Bronchial epithelial cell (primary cell): Measurements from ENCODE around the gene MFAP2. TPM values are rescaled to one million over a fixed set of nuclear protein-coding genes. Genes with fewer than 3 reads are reported as not detected.
A peak's percentile ranks its signal among the peaks of the same experiment; 100 is the strongest.

Source experiments
- DNase-seq: peaks from one replicate; pipeline ENCODE4 v3.0.0-alpha.2; 2010; ENCODE audit warnings: low read depth
- FAIRE-seq: peaks from 2 replicates; lab custom pipeline; 2011; peaks lifted over from hg19 to GRCh38; lab: Jason Lieb, UNC
- H3K27me3 ChIP-seq: 2 replicates; pipeline ENCODE4 v1.5.1; 2011; ENCODE audit warnings: low read length; ENCODE audit not compliant: control insufficient read depth, insufficient read depth
- H3K36me3 ChIP-seq: 2 replicates; pipeline ENCODE4 v1.5.1; 2011; ENCODE audit warnings: low read length; ENCODE audit not compliant: control insufficient read depth, insufficient read depth
- H3K4me3 ChIP-seq: 2 replicates; pipeline ENCODE4 v1.5.1; 2011; ENCODE audit warnings: mild to moderate bottlenecking, low read depth, low read length, control low read depth
- total RNA-seq: library from RNA; depleted of rRNA; stranded (reverse); fragments of >200 nt; gene quantifications from 2 replicates; pipeline ENCODE4 v1.2.1, GENCODE V29; 2014
- TF ChIP-seq, protein P1 (sequence below): IDR thresholded peaks from 2 replicates; pipeline ENCODE4 v1.5.1; 2011; ENCODE audit warnings: mild to moderate bottlenecking, moderate library complexity, low read length, control low read depth, inconsistent platforms; ENCODE audit not compliant: insufficient read depth, severe bottlenecking

MFAP2 gene
- 7.9 and 23.3 TPM in 2 replicates for total RNA-seq

DNA sequence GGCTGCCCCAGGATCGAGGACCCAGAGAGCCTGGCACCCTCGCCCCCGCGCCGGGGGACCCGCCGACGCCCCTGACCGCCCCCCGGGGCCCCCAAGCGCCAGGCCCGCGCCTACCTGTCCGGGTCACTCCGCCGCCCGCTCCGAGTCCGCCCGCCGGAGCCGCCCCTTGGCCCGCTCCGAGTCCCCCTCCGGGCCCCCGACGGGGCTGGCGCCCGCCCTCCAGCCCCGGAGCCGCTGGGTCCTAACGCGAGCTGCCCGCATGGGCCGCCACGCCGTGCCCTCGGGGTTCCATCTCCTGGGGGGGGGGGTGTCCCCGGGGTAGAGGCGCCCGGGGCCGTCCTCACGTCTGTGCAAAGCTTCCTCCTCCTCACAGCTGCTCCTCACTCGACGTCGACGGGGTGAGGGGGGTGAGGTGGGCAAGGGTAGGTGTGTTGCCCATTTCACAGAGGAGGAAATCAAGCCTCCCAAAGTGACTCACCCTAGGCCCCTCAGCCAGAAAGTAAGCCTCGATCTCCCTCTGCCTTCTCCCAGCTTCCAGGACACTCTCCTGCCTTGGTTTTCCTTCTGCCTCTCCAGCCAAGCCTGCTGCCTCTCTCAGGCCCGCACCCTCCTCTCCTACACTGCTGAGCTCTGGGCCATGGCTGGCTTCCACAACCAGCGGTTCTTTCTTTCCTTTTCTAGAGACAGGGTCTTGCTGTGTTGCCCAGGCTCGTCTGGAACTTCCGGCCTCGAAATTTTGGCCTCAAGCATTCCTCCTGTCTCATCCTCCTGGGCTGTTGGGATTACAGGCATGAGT is at the start of gene MFAP2:
MFAP2 (minus strand) TSS at position 148 of the 796 bp plus-strand sequence. CDS start 2,347 bp downstream, outside the sequence.
- Histone ChIP-seq H3K4me3 (peak within 1 kb of the TSS; percentile 59), H3K36me3 (peaks cover 1% of the 10 kb centered on the region), H3K27me3 (no peaks in the 10 kb centered on the region)
- DNase-seq (peak; percentile 36), FAIRE-seq (no peak)
- TF ChIP-seq, protein P1, sequence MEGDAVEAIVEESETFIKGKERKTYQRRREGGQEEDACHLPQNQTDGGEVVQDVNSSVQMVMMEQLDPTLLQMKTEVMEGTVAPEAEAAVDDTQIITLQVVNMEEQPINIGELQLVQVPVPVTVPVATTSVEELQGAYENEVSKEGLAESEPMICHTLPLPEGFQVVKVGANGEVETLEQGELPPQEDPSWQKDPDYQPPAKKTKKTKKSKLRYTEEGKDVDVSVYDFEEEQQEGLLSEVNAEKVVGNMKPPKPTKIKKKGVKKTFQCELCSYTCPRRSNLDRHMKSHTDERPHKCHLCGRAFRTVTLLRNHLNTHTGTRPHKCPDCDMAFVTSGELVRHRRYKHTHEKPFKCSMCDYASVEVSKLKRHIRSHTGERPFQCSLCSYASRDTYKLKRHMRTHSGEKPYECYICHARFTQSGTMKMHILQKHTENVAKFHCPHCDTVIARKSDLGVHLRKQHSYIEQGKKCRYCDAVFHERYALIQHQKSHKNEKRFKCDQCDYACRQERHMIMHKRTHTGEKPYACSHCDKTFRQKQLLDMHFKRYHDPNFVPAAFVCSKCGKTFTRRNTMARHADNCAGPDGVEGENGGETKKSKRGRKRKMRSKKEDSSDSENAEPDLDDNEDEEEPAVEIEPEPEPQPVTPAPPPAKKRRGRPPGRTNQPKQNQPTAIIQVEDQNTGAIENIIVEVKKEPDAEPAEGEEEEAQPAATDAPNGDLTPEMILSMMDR, result no peak

DNA sequence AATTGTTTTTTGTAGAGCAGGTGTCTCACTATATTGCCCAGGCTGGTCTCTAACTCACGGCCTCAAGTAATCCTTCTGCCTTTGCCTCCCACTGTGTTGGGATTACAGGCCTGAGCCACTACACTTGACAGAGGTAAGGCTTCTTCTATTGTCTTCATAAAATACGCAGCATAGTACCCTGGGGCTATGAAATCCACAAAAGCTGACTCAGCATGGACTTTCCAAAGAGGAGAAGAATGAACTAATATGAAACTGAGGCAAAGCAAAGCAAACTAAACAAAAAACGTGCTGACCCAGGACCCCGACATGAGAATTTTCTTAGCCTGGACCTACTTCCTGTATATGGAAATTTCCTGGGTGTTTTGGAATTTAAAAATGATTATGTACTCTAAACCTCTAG is 49.8 kb upstream of the MFAP2 start:
- DNase-seq (no peak), FAIRE-seq (no peak)
- peaks cover 15% of the 10 kb centered on the region for H3K36me3 ChIP-seq
- H3K27me3 ChIP-seq, result no peaks in the 10 kb centered on the region
- no peak overlapping the region for H3K4me3 ChIP-seq
- TF ChIP-seq, protein P1, result no peak

DNA sequence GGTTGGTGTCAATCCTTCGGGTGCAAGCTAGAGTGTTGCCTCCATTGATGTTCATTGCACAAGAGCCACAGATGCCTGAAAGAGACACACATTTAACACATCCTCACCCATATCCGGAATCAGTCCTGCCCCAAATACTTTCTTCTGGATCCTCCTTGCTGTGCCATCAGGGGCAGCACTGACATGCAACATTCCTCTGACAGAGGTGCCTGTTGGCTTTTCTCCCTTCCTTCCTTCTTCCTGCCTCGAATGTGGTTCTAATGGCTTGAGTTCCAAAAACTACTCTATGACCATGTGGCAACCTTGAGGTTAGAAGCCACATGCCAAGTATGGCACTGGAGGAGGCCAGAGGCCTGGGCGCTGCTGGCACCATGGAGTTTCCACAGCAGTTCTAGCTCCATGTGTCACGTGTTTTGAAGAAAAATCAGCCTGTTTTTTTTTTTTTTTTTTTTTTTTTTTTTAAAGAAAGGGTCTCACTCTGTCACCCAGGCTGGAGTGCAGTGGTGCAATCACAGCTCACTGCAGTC is 48.3 kb upstream of the MFAP2 start:
- H3K4me3 ChIP-seq, result no peak overlapping the region
- no peak for FAIRE-seq
- DNase-seq, result no peak
- H3K36me3 ChIP-seq, result peaks cover 22% of the 10 kb centered on the region
- TF ChIP-seq, protein P1, result no peak
- no peaks in the 10 kb centered on the region for H3K27me3 ChIP-seq

DNA sequence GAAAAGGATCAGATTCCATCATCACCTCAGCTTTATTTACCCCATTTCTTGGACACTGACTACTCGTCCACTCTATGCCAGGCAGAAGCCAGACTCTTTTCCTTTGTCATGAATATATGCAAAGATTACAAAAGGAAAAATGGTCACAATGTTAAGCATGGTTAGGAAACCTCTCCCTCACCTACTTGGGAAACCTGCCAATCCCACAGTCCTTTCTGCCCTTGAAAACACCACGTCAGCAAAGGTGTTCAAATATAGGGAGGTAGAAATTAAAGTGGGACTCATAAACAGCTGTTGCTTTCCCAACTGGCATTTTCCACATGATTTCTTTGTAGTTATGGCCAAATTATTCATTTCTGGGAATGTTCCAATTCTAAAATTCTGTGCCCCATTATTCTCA is 47.5 kb upstream of the MFAP2 start:
- Histone ChIP-seq H3K27me3 (no peaks in the 10 kb centered on the region), H3K4me3 (no peak overlapping the region), H3K36me3 (peaks cover 22% of the 10 kb centered on the region)
- DNase-seq (no peak), FAIRE-seq (no peak)
- TF ChIP-seq, protein P1, result no peak

DNA sequence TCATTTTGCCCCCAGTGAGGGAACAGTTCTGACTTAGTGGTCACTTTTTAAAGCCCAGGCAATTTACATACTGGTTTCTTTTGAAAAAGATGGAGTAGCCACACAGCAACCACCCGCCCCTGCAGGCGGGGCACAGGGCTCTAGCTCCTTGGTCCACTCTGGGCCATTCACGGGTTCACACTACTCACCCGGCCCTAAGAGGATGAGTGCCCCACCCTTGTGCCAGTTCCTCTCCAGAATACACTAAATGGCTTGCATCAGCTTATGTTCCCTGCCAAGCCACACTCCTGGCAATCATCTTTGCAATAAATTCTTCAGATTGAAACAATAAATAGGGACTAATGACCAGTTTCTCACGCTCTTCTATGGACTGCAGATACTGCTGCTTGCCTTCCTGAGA is 47.0 kb upstream of the MFAP2 start:
- H3K36me3 ChIP-seq, result peaks cover 20% of the 10 kb centered on the region
- no peaks in the 10 kb centered on the region for H3K27me3 ChIP-seq
- H3K4me3 ChIP-seq, result no peak overlapping the region
- FAIRE-seq (no peak), DNase-seq (no peak)
- TF ChIP-seq, protein P1, result no peak
